ENCODE results near the gene IRX3.

IRX3 gene

DNA sequence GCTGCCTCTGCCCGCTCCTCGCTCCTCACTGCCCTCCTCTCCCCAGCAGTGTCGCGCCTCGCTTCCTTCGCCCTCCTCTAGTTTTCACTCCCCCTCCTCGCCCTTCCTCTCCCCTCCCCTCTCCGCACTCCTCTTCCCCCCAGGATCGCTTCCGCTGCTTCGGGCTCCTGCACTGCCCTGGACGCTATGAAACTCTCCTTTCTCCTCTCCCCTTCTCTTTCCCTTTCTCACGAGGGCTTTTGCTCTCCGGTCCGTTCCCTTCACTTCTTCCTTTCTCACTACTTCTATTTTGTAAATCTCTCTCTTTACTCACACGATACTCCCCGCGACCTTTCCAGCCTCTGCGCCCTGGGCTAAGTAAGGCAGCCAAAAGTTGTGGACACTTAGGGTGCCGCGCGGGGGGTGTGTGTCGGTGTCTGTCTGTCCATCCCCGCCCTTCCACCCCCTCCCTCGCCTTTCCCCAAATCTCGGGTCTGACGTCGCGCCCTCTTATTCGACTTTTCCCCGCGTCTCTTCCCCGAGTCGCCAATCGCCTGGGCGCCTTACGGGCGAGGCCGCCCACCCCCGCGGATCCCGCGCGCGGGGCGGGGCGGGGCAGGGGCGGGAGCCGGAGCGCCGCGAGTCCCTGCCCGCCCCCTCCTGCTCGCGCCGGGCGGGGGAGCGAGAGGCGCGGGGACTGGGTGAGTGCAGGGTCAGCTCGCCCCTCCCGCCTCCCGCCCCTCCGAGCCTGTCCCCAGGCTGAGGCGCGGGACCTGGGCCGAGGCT is at the start of gene IRX3:
Gene IRX3 (minus strand): TSS at position 422 of the 765 bp plus-strand sequence. CDS start 737 bp downstream, outside the sequence.
- DNase-seq (ENCODE audit: low read depth): peak; percentile 95

DNA sequence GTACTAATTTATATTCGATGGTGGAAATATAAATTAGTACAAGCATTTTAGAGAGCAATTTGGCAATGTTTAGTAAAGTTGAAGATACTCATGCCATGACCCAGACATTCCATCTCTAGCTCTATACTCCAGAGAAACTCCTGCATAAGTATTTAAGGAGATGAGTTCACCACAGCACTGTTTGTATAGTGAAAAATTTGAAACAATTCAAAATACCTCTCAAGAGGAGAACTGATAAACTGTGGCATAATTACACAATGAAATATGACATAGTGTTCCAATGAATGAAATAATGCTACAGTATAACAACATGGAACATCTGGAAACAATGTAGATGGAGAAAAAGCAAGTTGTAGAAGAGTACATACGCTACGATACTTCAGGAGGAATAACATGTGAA is 48.6 kb upstream of the IRX3 start:
- no peak for DNase-seq (ENCODE audit: low read depth)

DNA sequence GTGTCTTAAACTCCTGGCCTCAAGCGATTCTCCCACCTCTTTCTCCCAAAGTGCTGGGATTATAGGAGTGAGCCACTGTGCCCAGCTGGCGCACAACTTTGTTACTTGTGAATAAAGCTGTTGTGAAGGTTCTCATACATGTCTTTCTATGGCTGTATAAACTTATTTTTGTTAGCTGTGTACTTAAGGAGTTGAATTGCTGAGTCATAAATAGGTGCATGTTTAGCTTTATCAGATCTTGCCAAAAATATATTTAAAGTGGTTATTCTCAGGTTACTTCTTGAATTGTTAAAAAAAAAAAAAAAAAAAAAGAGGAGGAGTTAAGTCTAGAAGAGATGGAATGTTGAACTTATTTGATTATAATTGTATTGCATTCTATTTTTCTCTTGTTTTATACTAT is 47.6 kb upstream of the IRX3 start:
- DNase-seq (ENCODE audit: low read depth): no peak

DNA sequence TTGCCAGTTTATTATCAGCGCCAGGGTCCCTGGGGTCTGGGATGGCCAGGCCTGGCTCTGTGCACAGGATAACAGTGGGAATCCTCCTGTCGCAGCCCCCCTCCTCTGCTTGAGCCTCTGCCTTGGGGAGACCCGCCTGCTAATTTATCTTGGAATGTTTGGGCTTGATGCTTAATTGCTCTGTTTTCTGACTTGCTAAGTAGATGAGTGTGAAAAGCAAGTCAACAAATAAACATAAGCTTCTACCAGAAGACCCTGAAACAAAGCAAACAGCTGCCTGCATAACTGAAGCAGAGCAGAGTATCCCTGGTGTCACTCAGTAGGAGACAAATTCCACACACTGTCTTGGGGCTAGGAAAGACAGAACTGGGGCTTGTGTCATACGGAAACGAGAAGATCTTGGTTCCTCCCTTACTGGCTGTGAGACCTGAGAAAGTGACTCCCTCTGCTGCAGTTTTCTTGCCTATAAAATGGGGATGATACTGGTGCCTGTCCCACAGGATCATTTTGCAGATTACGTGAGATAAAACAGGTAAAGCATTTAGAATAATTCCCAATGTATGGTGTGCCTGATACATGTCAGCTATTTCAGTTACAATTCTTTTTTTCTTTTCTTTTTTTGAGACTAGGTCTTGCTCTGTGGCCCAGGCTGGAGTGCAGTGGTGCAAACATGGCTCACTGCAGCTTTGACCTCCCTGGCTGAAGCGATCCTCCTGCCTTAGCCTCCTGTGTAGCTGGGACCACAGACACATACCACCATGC is 44.8 kb upstream of the IRX3 start:
- no peak for DNase-seq (ENCODE audit: low read depth)

DNA sequence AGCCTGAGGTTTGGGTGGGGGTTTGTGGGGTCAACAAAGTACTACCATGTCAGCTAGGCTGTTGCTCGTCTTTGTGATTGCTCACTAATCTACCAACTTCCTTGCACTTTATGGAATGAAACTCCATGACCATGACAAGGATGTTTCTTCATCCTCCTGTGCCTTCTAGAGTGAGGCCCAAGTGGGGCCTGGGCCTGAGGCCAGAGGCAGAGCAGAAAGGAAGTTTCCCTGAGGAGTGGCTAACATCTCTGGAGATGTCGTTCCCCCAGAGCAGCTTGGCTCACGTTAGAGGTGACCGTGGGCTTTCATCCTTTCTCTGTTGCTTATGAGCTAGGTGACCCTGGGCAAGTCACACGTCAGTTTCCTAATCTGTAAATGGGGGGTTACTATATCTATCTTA is 41.0 kb upstream of the IRX3 start:
- no peak for DNase-seq (ENCODE audit: low read depth)

DNA sequence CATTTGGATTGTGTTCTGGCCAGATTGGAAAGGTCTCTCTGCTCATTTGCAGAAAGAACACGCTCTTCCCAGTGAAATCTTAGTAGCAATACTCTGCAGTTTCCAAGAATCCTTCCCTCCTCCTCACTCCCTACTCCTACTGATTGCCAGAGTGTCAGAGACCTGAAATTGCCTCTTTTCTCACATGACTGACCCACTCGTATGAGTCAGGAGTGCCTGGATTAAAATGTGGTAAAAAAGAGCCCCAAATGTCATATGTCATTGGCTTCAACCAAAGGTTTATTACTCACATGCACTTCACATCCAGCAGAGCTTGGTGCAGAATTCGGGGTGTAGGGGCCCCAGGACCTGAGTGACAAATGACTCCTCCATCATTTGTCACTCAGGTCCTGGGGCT is 39.7 kb upstream of the IRX3 start:
- peak; percentile 11 for DNase-seq (ENCODE audit: low read depth)

DNA sequence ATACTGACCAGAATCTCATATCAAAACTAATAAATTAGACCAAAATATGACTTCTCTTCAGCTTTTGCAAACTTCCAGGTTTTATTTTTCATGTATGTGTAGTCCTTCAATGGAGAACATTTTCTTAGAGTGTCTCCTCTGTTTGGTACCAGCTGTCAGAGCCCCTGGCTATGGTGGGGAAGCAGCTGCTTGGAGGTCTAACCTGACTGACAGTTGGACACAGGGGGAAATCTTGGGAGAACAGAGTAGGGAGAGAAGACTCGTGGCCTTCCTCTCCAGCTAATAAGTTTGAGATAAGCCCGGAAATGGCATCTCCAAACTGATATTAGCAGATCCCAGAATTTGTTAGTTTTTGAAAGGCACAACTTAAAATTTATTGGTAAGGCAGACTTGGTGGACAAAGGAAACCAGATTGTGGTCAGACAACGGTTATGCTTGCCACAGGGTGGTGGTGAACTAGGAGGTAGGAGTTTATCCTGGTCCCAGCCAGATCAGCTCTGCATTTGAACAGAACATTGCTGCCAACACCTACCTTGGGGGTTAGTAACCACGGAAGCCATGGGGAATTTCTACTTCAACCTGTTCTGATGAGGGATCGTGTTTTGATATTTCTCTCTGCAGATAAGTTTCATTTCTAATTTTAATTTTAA is 39.2 kb upstream of the IRX3 start:
- DNase-seq (ENCODE audit: low read depth): no peak

DNA sequence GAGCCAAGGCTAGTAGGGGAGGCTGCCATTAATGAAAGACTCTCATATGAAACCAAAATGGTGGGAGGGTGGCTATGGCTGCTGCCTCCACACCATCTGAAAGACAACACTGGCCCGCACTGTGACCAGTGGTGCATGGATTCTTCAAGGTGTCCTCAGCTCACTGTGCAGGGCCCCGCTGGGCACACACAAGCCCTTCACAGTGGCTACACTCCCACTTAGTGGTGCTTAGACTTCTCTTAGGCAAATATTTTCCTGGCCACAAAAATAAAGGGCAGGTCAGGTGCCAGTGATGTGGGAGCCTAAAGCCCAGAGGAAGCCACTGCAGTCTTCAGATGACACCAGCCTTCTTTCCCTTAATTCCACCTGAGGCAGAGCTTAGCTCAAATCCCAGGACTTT is 38.1 kb upstream of the IRX3 start:
- DNase-seq (ENCODE audit: low read depth): no peak

DNA sequence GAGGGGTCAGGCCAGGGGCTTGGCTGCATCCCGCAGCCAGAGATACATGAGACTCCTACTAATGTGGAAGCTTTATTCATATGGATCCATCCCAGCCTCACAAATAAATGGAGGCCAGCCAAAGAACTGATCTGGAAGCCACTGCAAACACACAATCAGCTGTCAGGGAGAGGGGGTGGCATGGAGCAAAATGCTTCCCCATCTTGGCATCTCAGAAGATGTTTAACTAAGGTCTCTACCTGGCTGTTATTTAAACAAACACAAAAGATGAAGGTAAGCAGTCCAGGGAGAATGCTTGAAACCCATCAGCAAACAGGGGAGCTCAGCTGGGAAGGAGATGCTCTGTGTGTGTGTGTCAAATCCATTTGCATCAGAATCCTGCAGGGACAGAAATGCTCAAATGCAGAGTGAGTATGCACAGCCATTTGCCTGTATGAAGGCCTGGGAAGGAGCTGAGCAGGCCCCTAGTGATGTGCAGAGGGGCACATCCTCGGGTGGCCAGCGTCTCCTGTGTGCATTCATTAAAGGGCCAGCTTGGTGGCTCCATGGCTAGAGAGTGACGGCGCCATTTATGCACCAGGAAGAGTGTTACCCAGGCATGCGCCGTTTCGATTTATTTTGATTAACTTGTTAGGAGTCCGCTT is 34.2 kb upstream of the IRX3 start:
- no peak for DNase-seq (ENCODE audit: low read depth)

DNA sequence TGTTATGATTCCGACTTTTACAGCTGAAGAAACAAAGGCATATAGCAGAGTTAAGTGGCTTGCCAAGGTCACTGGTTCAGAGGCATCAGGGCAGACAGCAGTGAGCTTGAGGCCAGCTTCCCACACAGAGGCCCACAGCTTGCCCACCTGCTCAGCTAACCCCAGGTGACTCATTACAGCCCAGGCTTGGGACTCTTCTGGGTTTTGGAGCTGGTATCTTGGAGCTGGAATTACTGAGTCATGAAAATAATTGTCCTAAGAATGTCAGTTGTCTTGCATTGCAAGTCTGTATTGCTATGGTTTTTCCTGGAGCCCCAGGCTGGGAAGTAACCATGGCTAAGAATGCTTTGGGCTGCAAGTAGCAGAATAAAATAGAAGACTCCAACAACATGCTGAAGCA is 32.4 kb upstream of the IRX3 start:
- peak; percentile 14 for DNase-seq (ENCODE audit: low read depth)

DNA sequence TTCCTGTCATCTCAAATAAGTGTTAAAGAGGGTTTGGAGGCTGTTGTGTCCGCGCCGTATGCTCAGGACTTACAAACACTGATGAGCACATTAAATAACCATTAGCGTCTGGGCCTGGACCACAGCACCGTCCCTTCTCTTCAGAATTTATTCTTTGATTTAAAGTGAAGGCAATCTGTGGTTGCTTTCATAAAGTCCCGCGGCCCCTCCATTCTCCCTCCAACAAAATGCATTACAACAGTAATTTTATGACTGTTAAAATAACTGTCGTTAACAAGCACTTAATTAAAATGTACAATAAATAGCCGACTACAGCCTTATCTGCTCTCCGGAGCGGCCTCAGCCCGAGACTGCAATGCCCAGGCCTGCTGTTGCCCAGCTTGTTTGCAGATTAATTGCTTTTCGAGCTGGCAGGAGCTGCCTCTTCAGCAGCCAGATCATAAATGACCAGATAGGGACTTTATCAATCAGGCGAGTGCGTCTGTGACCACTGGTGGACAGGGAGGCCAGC is 30.6 kb upstream of the IRX3 start:
- no peak for DNase-seq (ENCODE audit: low read depth)

DNA sequence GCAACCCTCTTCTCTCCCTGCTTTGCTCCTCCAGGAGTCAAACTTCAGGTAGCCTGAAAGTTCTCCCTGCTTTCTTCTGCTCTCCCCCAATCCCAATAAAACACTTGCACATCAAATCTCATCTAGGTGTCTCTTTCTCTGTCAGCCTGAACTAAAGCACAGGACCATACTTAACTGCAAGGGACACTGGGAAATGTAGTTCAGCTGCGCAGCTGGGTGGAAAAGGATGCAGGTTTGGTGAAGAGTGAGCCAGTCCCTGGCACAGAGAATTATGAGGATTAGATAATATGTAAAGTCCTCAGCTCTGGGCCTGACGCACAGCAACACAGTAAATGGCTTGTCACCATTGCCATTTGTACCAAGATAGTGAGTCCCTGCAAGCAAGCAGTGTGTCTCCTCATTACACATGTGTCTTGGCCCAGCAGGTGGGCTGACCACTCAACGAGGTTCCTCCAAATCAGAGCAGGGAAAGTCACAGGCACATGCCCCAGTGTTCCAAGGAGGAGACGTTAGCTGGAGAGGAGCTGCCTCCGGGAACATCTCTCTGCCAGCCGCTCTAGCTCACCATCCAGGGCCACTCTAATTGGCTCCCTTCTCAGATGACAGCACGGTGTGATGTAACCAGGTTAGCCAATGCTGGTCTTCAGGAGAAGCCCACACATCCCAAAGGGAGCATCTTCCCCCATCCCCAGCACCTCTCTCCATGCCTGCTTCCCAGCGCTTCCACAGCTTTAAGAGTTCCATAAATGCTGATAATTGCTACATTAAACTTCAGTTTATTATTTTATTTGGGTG is 29.7 kb upstream of the IRX3 start:
- no peak for DNase-seq (ENCODE audit: low read depth)

DNA sequence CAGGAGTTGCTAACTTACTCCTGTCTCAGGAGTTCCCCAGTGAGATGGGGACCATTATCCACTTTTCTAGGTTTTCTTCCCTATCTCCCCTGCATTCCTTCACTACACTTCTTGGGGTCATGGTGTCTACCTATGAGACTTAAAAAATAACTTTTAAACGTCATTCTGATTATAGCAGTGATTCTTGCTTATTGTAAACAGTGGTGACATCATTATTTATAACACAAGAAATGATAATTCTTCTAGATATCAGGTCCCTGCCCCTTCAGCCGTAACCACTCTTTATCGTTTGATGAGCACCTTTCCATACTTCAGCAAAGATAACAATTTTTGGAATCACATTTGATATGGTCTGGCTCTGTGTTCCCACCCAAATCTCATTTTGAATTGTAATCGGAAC is 27.2 kb upstream of the IRX3 start:
- no peak for DNase-seq (ENCODE audit: low read depth)

DNA sequence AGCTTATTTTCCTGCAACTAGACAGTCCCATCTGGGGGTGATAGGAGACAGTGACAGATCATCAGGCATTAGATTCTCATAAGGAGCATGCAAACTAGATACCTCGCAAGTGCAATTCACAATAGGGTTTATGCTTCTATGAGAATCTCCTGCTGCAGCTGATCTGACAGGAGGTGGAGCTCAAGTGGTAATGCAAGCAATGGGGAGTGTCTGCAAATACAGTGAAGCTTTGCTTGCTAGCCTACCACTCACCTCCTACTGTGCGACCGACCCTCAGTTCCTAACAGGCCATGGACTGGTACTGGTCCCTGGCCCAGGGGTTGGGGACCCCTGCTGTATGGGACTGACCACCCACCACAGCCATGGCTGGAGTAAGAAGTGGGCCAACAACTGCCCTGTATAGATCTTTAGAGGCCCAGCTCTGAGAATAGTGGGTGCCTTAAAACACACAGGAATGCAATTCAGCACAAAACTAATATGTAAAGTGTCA is 26.0 kb upstream of the IRX3 start:
- no peak for DNase-seq (ENCODE audit: low read depth)

DNA sequence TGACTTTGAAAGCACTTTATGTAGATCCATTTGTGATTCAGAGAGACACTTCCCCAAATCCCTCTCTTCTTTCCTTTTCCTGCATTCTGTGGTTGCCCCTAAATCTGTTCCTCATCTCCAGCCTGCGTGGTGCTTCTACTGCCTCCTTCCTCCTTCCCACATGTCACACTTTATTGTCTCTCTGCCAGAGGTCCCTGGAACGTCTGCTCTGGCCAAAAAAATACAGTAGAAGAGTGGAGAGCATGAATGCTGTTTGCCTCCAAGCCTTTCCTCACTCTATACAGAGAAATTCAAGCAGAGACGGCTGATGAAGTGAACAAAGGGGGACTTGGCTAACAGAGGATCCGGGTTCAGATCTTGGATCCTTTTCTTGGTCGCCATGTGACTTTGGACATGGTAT is 22.8 kb upstream of the IRX3 start:
- no peak for DNase-seq (ENCODE audit: low read depth)

DNA sequence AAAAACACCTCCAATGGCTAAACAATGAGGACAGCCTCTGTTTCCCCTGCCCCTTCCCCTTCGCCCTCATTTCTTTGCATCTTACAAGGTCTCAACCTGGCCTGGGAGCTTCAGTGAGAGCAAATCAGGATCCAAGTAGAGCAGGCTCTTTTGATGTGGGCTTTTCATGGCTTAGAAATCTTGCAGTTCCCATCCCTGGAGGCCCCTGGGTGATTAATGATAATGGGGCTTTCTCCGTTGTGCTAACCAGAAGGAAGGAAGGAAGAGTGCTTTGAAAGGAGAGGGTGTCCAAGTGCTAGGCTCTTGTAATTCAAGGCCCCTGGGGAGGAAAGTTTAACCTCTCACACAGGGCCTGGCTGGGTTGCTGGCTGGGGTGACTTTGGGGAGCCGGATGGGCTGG is 18.5 kb upstream of the IRX3 start:
- no peak for DNase-seq (ENCODE audit: low read depth)

DNA sequence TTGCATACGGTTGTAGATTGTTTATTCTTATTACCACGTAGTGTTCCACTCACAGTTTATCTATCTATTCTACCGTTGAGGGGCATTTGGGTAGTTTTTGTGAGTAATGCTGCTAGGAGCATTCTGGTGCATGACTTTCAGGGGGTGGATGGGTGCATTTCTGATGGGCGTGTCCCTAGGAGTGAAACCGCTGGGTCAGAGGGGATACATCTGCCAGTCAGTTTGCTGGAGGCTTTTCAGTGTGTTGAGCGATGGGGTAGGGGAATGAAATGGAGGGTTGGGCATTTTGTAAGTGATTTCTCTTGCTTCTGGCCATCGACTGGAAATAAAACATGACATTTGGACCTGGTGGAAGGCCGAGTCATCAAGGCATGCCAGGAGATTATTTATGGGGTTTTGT is 17.0 kb upstream of the IRX3 start:
- no peak for DNase-seq (ENCODE audit: low read depth)

DNA sequence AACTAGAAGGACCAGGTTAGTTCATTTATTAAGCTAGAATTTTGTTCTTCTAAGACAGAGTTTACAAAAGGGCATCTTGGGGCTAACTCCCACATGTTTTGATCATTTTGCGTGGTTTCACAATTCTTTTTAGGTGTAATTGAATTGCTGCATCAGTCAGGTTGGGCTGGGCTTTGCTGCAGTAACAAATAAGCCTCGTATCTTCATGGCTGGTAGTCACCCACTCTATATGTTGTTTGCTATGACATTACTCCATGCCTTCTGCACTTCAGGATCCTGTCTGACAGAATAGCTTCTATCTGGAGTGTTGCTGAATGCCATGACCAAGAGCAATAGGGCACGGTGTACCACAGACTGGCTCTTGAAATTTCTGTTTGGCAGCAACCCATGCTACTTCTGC is 10.6 kb upstream of the IRX3 start:
- DNase-seq (ENCODE audit: low read depth): no peak

DNA sequence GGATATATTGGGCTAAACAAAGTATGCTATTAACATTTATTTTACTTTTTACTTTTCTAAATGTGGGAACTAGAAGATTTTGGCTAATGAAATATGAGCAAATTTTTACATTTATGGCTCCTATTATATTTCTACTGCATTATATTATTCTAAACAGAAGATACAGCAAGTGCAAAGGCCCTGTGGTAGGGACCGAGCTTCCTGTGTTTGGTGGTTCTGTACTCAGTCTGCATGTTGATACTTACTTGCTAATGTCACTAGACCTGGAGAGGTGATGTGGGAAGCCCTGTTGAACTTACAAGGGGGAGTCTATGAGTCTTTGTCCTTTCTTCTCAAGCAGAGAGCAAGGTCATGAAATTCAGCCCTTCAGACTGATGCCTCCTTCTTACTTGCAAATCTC is 10.0 kb upstream of the IRX3 start:
- DNase-seq (ENCODE audit: low read depth): no peak

DNA sequence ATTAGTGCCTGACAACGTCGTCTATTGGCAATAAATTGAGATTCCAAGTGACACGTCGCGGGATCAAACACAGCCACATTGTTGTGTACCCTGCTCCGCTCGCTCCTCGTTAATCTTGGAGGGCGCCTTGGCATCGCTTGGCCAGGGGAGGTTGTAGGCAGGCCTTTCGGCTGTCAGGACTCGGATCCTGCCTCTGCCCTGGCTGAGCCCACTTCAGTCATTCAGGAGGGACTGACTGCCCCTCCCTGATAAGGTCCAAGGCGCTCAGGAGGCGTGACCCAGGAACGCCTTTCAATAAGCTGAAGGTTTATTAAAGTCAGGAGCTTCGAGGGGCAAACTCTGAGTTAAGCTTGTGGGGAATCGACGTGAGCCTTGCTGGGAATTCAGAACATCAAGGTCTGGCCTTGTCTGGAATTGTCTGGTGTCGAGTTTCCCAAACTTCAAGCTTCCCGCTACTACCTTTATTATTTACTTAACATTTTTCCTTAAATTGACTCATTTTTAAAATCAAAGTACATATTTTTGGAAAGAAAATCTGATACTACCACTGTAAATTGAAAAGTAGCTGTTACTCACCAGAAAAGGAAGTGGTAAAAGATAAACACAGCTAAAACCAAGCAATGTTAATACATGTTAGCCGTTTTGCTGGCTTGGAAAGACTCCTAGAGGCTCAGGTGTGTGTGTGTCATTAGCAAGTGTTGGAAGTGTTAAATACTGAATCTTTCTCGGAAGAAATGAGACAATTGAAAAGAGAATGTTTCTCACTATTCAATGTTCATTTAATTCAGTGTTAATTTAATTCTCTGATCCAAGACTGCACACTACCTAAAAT is 5.3 kb upstream of the IRX3 start:
- DNase-seq (ENCODE audit: low read depth): no peak

All from fibroblast of gingiva (primary cell).